Lung (tissue), 12 donors: ENCODE results near the gene KRT39. TPM values are rescaled to one million over a fixed set of nuclear protein-coding genes. Genes with fewer than 3 reads are reported as not detected.

Experiments
- ATAC-seq: fragments of 200-7000 bp; cut with Tn5 transposase; one replicate; pipeline ENCODE4 v1.9.1; 2020; ENCODE audit warnings: moderate number of reproducible peaks; ENCODE audit not compliant: insufficient read depth, low FRiP score
- DNase-seq, 3 donors: peaks; one replicate each; pipeline ENCODE4 v3.0.0-alpha.2; 2013 to 2017
- H3K27ac ChIP-seq, 2 donors: one replicate each; pipeline ENCODE4 v1.5.1; 2013; ENCODE audit warnings: mild to moderate bottlenecking in 2 of 2, moderate library complexity in 2 of 2, control low read depth in 1 of 2, inconsistent platforms in 1 of 2, low read depth in 1 of 2, low read length in 1 of 2
- H3K27me3 ChIP-seq, 3 donors: one replicate each; pipeline ENCODE4 v1.5.1; 2013; ENCODE audit warnings: low read length in 2 of 3; ENCODE audit not compliant: control insufficient read depth in 3 of 3, insufficient read depth in 3 of 3
- H3K36me3 ChIP-seq, 4 donors: one replicate each; pipeline ENCODE4 v1.5.1; 2013; ENCODE audit warnings: low read length in 4 of 4, mild to moderate bottlenecking in 1 of 4, moderate library complexity in 1 of 4; ENCODE audit not compliant: control insufficient read depth in 4 of 4, insufficient read depth in 4 of 4
- H3K4me1 ChIP-seq, 5 donors: one replicate each; pipeline ENCODE4 v1.5.1; 2013; ENCODE audit warnings: low read length in 5 of 5, mild to moderate bottlenecking in 2 of 5, moderate library complexity in 1 of 5; ENCODE audit not compliant: control insufficient read depth in 5 of 5, insufficient read depth in 5 of 5
- H3K4me3 ChIP-seq: one replicate; pipeline ENCODE4 v1.5.1; 2013; ENCODE audit warnings: mild to moderate bottlenecking, control low read depth, moderate library complexity
- H3K9ac ChIP-seq, 2 donors: one replicate each; pipeline ENCODE4 v1.5.1; 2013; ENCODE audit warnings: low read length in 2 of 2, control low read depth in 1 of 2; ENCODE audit not compliant: insufficient read depth in 1 of 2
- H3K9me3 ChIP-seq, 4 donors: one replicate each; pipeline ENCODE4 v1.5.1; 2013; ENCODE audit warnings: low read length in 3 of 4, mild to moderate bottlenecking in 1 of 4, moderate library complexity in 1 of 4; ENCODE audit not compliant: control insufficient read depth in 4 of 4, insufficient read depth in 3 of 4
- WGBS, 2 donors: extraction: QIAGEN DNeasy Blood & Tissue Kit; methylation state at CpG; one replicate each; pipeline ENCODE4 v1.1.7; 2013; 5-methylcytosine and 5-hydroxymethylcytosine counted together
- polyA plus RNA-seq, 2 donors: library from polyadenylated mRNA; stranded (reverse); fragments of 200-250 nt; gene quantifications; one replicate each; pipeline ENCODE4 v1.2.1, GENCODE V29; 2013
- total RNA-seq, 2 donors: library from RNA; depleted of rRNA in 1 of 2; stranded (reverse); fragments of >200 nt in 1 of 2; gene quantifications; one replicate each; pipeline ENCODE4 v1.2.1, GENCODE V29; 2014 to 2021
- TF ChIP-seq, protein P1 (sequence below): IDR thresholded peaks from 2 replicates; pipeline ENCODE4 v1.5.1; 2012; ENCODE audit warnings: mild to moderate bottlenecking; ENCODE audit errors: control extremely low read depth, extremely low read depth
- donor health status: control.
- donor health status: control.
- donor health status: Bipolar disorder and iron deficiency.
- donor health status: healthy.
- donor health status: DM: yes; HTN: yes; CAD: no.

Gene KRT39
- total and polyA plus RNA-seq, 4 donors = not detected

GRCh38 chr17:40936976-40937375 lies 29.8 kb downstream of the KRT39 start:
- H3K9ac ChIP-seq = no peak overlapping the region
- no peak for ATAC-seq
- no peaks in the 10 kb centered on the region for H3K9me3 ChIP-seq
- no peak overlapping the region for H3K4me3 ChIP-seq
- H3K27me3 ChIP-seq = peaks cover 0 to 3% (median 0%) of the 10 kb centered on the region in 3 donors
- 72 to 76% methylated on average over 5 of the region's 5 CpGs for WGBS, 2 donors
- no peak for DNase-seq
- H3K4me1 ChIP-seq = peaks cover 0 to 2% (median 0%) of the 10 kb centered on the region in 5 donors
- TF ChIP-seq, protein P1, sequence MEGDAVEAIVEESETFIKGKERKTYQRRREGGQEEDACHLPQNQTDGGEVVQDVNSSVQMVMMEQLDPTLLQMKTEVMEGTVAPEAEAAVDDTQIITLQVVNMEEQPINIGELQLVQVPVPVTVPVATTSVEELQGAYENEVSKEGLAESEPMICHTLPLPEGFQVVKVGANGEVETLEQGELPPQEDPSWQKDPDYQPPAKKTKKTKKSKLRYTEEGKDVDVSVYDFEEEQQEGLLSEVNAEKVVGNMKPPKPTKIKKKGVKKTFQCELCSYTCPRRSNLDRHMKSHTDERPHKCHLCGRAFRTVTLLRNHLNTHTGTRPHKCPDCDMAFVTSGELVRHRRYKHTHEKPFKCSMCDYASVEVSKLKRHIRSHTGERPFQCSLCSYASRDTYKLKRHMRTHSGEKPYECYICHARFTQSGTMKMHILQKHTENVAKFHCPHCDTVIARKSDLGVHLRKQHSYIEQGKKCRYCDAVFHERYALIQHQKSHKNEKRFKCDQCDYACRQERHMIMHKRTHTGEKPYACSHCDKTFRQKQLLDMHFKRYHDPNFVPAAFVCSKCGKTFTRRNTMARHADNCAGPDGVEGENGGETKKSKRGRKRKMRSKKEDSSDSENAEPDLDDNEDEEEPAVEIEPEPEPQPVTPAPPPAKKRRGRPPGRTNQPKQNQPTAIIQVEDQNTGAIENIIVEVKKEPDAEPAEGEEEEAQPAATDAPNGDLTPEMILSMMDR = no peak
- no peaks in the 10 kb centered on the region for H3K36me3 ChIP-seq
- no peak overlapping the region for H3K27ac ChIP-seq

GRCh38 chr17:40936437-40936971 lies 30.2 kb downstream of the KRT39 start:
- H3K9ac ChIP-seq = no peak overlapping the region
- peaks cover 0 to 3% (median 0%) of the 10 kb centered on the region in 3 donors for H3K27me3 ChIP-seq
- 80% methylated on average over 19 of the region's 19 CpGs for WGBS, 2 donors
- ATAC-seq = no peak
- no peak overlapping the region for H3K4me3 ChIP-seq
- no peaks in the 10 kb centered on the region for H3K9me3 ChIP-seq
- peaks cover 0 to 2% (median 0%) of the 10 kb centered on the region in 5 donors for H3K4me1 ChIP-seq
- TF ChIP-seq, protein P1 = no peak
- no peak overlapping the region for H3K27ac ChIP-seq
- no peaks in the 10 kb centered on the region for H3K36me3 ChIP-seq
- DNase-seq = no peak

DNA sequence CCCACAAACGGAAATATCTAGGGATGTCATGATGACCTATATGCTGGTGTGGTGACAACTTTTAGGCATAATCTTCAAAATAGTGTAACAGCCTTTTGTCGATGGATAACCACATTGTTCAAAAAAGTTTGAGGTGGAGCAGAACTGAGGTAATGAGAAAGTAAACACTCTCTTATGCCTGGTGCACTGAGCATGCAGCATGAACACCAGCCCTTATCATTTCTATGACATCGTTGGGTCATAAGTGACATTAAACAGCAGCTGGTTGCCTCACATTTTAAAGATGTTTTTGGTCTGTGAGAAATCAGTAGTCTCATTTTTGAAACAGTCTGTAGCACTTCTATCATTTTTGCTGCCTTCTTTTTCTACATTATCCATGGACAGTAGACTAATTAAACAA lies 31.1 kb downstream of the KRT39 start:
- Histone ChIP-seq H3K4me3 (no peak overlapping the region), H3K27ac (no peak overlapping the region), H3K36me3 (no peaks in the 10 kb centered on the region), H3K9ac (no peak overlapping the region), H3K9me3 (no peaks in the 10 kb centered on the region), H3K27me3 (peaks cover 0 to 3% (median 0%) of the 10 kb centered on the region in 3 donors), H3K4me1 (peaks cover 0 to 2% (median 0%) of the 10 kb centered on the region in 5 donors)
- TF ChIP-seq, protein P1 = no peak
- DNase-seq (no peak), ATAC-seq (no peak)
- 72 to 84% methylated on average over 3 of the region's 3 CpGs for WGBS, 2 donors

DNA sequence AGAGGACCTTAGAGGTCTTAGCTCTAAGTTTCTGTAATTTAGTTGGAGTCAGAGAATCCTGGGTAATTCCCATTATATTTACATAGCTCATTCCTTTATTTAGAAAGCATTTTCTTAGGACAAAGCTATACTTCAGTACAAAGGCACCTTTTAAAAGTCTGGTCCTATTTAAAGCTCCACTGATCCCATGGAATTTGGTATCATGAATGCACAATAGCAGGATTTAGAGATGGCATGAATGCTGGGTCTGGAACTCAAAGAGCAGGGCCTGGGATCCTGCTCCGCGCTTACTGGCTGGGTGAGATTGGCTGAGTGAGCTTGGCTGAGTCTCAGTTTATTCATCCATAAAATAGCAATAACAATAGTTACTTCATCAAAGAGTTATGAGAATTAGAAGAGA lies 34.1 kb downstream of the KRT39 start:
- WGBS, 2 donors = 67% methylated on average over 2 of the region's 2 CpGs
- ATAC-seq (no peak), DNase-seq (no peak)
- Histone ChIP-seq H3K4me1 (no peaks in the 10 kb centered on the region), H3K9me3 (no peaks in the 10 kb centered on the region), H3K36me3 (no peaks in the 10 kb centered on the region), H3K27ac (no peak overlapping the region), H3K4me3 (no peak overlapping the region), H3K9ac (no peak overlapping the region), H3K27me3 (peaks cover 0 to 3% (median 0%) of the 10 kb centered on the region in 3 donors)
- TF ChIP-seq, protein P1 = no peak
